IMR-90 (cell line): ENCODE data around the gene SSTR4. TPM values are rescaled to one million over a fixed set of nuclear protein-coding genes. Genes with fewer than 3 reads are reported as not detected.
A peak's percentile ranks its signal among the peaks of the same experiment; 100 is the strongest.

ENCODE experiments used
- ATAC-seq: fragments of 200-7000 bp; cut with Tn5 transposase; 2 replicates; pipeline ENCODE4 v1.9.1; 2020; ENCODE audit warnings: low read depth, mild to moderate bottlenecking, moderate library complexity
- BruUV-seq: library from RNA; stranded (reverse); fragments of 400-500 nt; replicated peaks from 2 replicates; lab custom pipeline; 2021; lab: Mats Ljungman, UMichigan
- CTCF ChIA-PET: fragments of 300-600 bp; formaldehyde crosslinking; extraction: SDS; loops from one replicate; lab custom pipeline; 2021; ENCODE audit warnings: antibody characterized with exemption; lab: Yijun Ruan, JAX
- POLR2A ChIA-PET: fragments of 300-600 bp; sonication (Branson Sonifier 250); formaldehyde crosslinking; loops from one replicate; lab custom pipeline; 2022; ENCODE audit warnings: antibody characterized with exemption; ENCODE audit not compliant: unreplicated experiment; lab: Charles Lee
- DNase-seq: peaks from one replicate; pipeline ENCODE4 v3.0.0; 2013
- H2AFZ ChIP-seq: replicated peaks from 2 replicates; pipeline ENCODE3; 2013; ENCODE audit warnings: low read length, mild to moderate bottlenecking; ENCODE audit not compliant: poor library complexity
- H2AK5ac ChIP-seq: 2 replicates; pipeline ENCODE4 v1.6.1; 2013; ENCODE audit warnings: low read depth, low read length, inconsistent platforms
- H2AK9ac ChIP-seq: replicated peaks from 2 replicates; pipeline ENCODE3; 2013; ENCODE audit warnings: mild to moderate bottlenecking, low read depth, low read length, moderate library complexity; ENCODE audit not compliant: poor library complexity
- H2BK120ac ChIP-seq: 2 replicates; pipeline ENCODE4 v1.6.1; 2013; ENCODE audit warnings: low read depth, low read length, inconsistent platforms
- H2BK15ac ChIP-seq: 3 replicates; pipeline ENCODE4 v1.6.1; 2013; ENCODE audit warnings: low read depth, low read length, inconsistent platforms
- H2BK20ac ChIP-seq: 2 replicates; pipeline ENCODE4 v1.6.1; 2013; ENCODE audit warnings: low read depth, mild to moderate bottlenecking, inconsistent platforms, low read length, moderate library complexity
- H2BK5ac ChIP-seq: 2 replicates; pipeline ENCODE4 v1.6.1; 2013; ENCODE audit warnings: mild to moderate bottlenecking, low read depth, low read length, inconsistent platforms; ENCODE audit not compliant: poor library complexity, severe bottlenecking
- H3K14ac ChIP-seq: replicated peaks from 2 replicates; pipeline ENCODE4 v1.6.1; 2013; ENCODE audit warnings: low read depth, low read length, inconsistent platforms
- H3K18ac ChIP-seq: 2 replicates; pipeline ENCODE4 v1.6.1; 2013; ENCODE audit warnings: low read depth, low read length, control low read depth
- H3K23ac ChIP-seq: 2 replicates; pipeline ENCODE4 v1.6.1; 2013; ENCODE audit warnings: low read depth, low read length, inconsistent platforms
- H3K27ac ChIP-seq: 2 replicates; pipeline ENCODE4 v1.5.1; 2013; ENCODE audit warnings: mild to moderate bottlenecking, control low read depth, low read length; ENCODE audit not compliant: insufficient read depth
- H3K27me3 ChIP-seq: 2 replicates; pipeline ENCODE4 v1.6.1; 2013; ENCODE audit warnings: low read length; ENCODE audit not compliant: control insufficient read depth, insufficient read depth
- H3K36me3 ChIP-seq: 2 replicates; pipeline ENCODE4 v1.6.1; 2013; ENCODE audit warnings: low read length, mixed read lengths; ENCODE audit not compliant: control insufficient read depth, insufficient read depth
- H3K4ac ChIP-seq: 2 replicates; pipeline ENCODE4 v1.6.1; 2013; ENCODE audit warnings: low read depth, low read length, inconsistent platforms
- H3K4me1 ChIP-seq: 2 replicates; pipeline ENCODE4 v1.6.1; 2013; ENCODE audit warnings: low read length, mixed read lengths; ENCODE audit not compliant: control insufficient read depth, insufficient read depth
- H3K4me2 ChIP-seq: 2 replicates; pipeline ENCODE4 v1.6.1; 2013; ENCODE audit warnings: low read depth, mild to moderate bottlenecking, control low read depth, low read length, moderate library complexity
- H3K4me3 ChIP-seq: 2 replicates; pipeline ENCODE4 v1.5.1; 2013; ENCODE audit warnings: low read depth, mild to moderate bottlenecking, control low read depth, low read length, moderate library complexity; ENCODE audit not compliant: insufficient read depth
- H3K56ac ChIP-seq: 2 replicates; pipeline ENCODE4 v1.6.1; 2013; ENCODE audit warnings: low read length, inconsistent platforms; ENCODE audit not compliant: insufficient read depth; ENCODE audit errors: extremely low read depth
- H3K79me1 ChIP-seq, 2 experiments: 2 replicates each; pipeline ENCODE4 v1.6.1; 2013; ENCODE audit warnings: low read length in 2 of 2, inconsistent platforms in 1 of 2, low read depth in 1 of 2
- H3K9ac ChIP-seq: 2 replicates; pipeline ENCODE4 v1.6.1; 2013; ENCODE audit warnings: low read depth, low read length, control low read depth
- H3K9me1 ChIP-seq: 2 replicates; pipeline ENCODE4 v1.6.1; 2013; ENCODE audit warnings: low read length, inconsistent platforms; ENCODE audit not compliant: insufficient read depth
- H3K9me3 ChIP-seq: 2 replicates; pipeline ENCODE4 v1.6.1; 2013; ENCODE audit warnings: low read length; ENCODE audit not compliant: control insufficient read depth, insufficient read depth
- H4K20me1 ChIP-seq: 2 replicates; pipeline ENCODE4 v1.6.1; 2013; ENCODE audit warnings: low read length, inconsistent platforms; ENCODE audit not compliant: insufficient read depth
- H4K5ac ChIP-seq: 2 replicates; pipeline ENCODE4 v1.6.1; 2013; ENCODE audit warnings: mild to moderate bottlenecking, low read depth, low read length, control low read depth
- H4K8ac ChIP-seq, 2 experiments: 2 replicates each; pipeline ENCODE4 v1.6.1; 2013; ENCODE audit warnings: low read depth in 2 of 2, low read length in 2 of 2, control low read depth in 1 of 2, inconsistent platforms in 1 of 2
- H4K91ac ChIP-seq: 2 replicates; pipeline ENCODE4 v1.6.1; 2013; ENCODE audit warnings: low read depth, low read length, inconsistent platforms; ENCODE audit not compliant: insufficient read depth
- CHD1 ChIP-seq: IDR thresholded peaks from 2 replicates; pipeline ENCODE4 v1.6.1; 2012; ENCODE audit warnings: low read depth, low read length, improper control_type of control experiment
- CTCF ChIP-seq: conservative IDR thresholded peaks from 2 replicates; pipeline ENCODE4 v1.5.1; 2012; ENCODE audit warnings: mild to moderate bottlenecking, low read depth, low read length, improper control_type of control experiment
- FOS ChIP-seq: fragments of 150-350 bp; IDR thresholded peaks from 2 replicates; pipeline ENCODE4 v1.6.1; 2016; ENCODE audit warnings: low read depth, low read length
- MAZ ChIP-seq: IDR thresholded peaks from 2 replicates; pipeline ENCODE4 v1.6.1; 2012; ENCODE audit warnings: low read depth, mild to moderate bottlenecking, low read length, improper control_type of control experiment, moderate library complexity, borderline replicate concordance
- MXI1 ChIP-seq: IDR thresholded peaks from 2 replicates; pipeline ENCODE4 v1.6.1; 2012; ENCODE audit warnings: low read depth, mild to moderate bottlenecking, low read length, moderate library complexity, borderline replicate concordance
- WGBS, 2 experiments: methylation state at CpG; one replicate each; pipeline versions ENCODE4 v1.1.5 to v1.1.7; 2013; ENCODE audit warnings: missing lambda C conversion rate in 2 of 2; ENCODE audit not compliant: insufficient read length in 1 of 2; ENCODE audit errors: extremely low coverage in 2 of 2; 5-methylcytosine and 5-hydroxymethylcytosine counted together
- dilution Hi-C: fragments of 300-500 bp; cut with HindIII; formaldehyde crosslinking; loops from one replicate; pipeline ENCODE4 v1.14.3; 2018; ENCODE audit warnings: low sequenced_read_pairs; ENCODE audit not compliant: unreplicated experiment
- in situ Hi-C: fragments of 300-500 bp; cut with MboI; formaldehyde crosslinking; loops from 3 replicates; pipeline ENCODE4 v1.14.3; 2019; ENCODE audit warnings: low sequenced_read_pairs, inconsistent platforms, mixed read lengths
- intact Hi-C: fragments of 100-400 bp; cut with micrococcal nuclease; formaldehyde crosslinking; loops from 2 replicates; pipeline ENCODE4 v1.10.0; 2022
- polyA plus RNA-seq, 3 experiments: library from polyadenylated mRNA; depleted of rRNA; stranded (reverse); fragments of >200 nt; gene quantifications; 2 replicates each; pipeline ENCODE4 v1.2.3, GENCODE V29; 2012; ENCODE audit warnings: low replicate concordance in 1 of 3
- total RNA-seq: library from RNA; depleted of rRNA; stranded (reverse); fragments of >200 nt; gene quantifications from 2 replicates; pipeline ENCODE4 v1.2.3, GENCODE V29; 2012

The SSTR4 gene
- total and polyA plus RNA-seq, 2 of the 4 experiments (the other 2 are of a cell fraction), result not detected

- intact Hi-C loops, result no loop called here
- WGBS, 2 experiments, result 100% methylated on average over 1 of the region's 10 CpGs; no CpG with 5 or more reads in 1 of the 2 experiments
- no peak for TF ChIP-seq FOS
- no peak for TF ChIP-seq CTCF
- no peak for TF ChIP-seq MXI1
- no peak for TF ChIP-seq CHD1
- TF ChIP-seq MAZ, result no peak
Observed at GRCh38 chr20:23080521-23080920, 45.4 kb downstream of the SSTR4 start.

More at GRCh38 chr20:23080521-23080920, 45.4 kb downstream of the SSTR4 start:
- H3K4ac ChIP-seq, result no peak overlapping the region
- H2BK20ac ChIP-seq, result no peak overlapping the region
- H2BK5ac ChIP-seq, result no peak overlapping the region
- in situ Hi-C loops, result loop anchor here (25.0 kb wide), 1 partner anchor 107 kb away; no protein-coding TSS in a partner anchor
- dilution Hi-C loops, result no loop called here
- no peak overlapping the region for H2AK5ac ChIP-seq
- H3K27me3 ChIP-seq, result peaks cover 41% of the 10 kb centered on the region
- H3K36me3 ChIP-seq, result no peaks in the 10 kb centered on the region
- BruUV-seq, result no TSS peak
- H3K14ac ChIP-seq, result no peak overlapping the region
- H2AFZ ChIP-seq, result peak overlapping the region; percentile 39
- no peak overlapping the region for H3K23ac ChIP-seq
- H4K8ac ChIP-seq, result no peak overlapping the region
- H3K4me1 ChIP-seq, result no peaks in the 10 kb centered on the region
- H2BK15ac ChIP-seq, result no peak overlapping the region
- no peak overlapping the region for H3K27ac ChIP-seq
- H3K56ac ChIP-seq, result no peak overlapping the region
- H3K9me3 ChIP-seq, result no peaks in the 10 kb centered on the region
- H3K9me1 ChIP-seq, result no peaks in the 10 kb centered on the region
- no peak overlapping the region for H3K4me2 ChIP-seq
- H2AK9ac ChIP-seq, result no peak overlapping the region
- no peak overlapping the region for H3K18ac ChIP-seq
- H3K9ac ChIP-seq, result no peak overlapping the region
- H3K4me3 ChIP-seq, result no peak overlapping the region
- H2BK120ac ChIP-seq, result no peak overlapping the region
- ChIA-PET POLR2A (no interaction called here), CTCF (no interaction called here)
- DNase-seq (no peak), ATAC-seq (no peak)
- H4K5ac ChIP-seq, result no peak overlapping the region
- no peaks in the 10 kb centered on the region for H4K20me1 ChIP-seq
- no peak overlapping the region for H4K91ac ChIP-seq
- no peaks in the 10 kb centered on the region for H3K79me1 ChIP-seq
